GM23338 (cell line): ENCODE results near the gene TMEM187. TPM values are rescaled to one million over a fixed set of nuclear protein-coding genes. Genes with fewer than 3 reads are reported as not detected.

Experiments used
- ATAC-seq: fragments of 200-7000 bp; cut with Tn5 transposase; 3 replicates; pipeline ENCODE4 v1.9.1; 2020
- DNase-seq: peaks from one replicate; pipeline ENCODE4 v3.0.0-alpha.2; 2015; ENCODE audit warnings: low spot score
- H2AFZ ChIP-seq: fragments of 200-600 bp; sonication (generic); 2 replicates; pipeline ENCODE4 v1.8.0; 2016; ENCODE audit warnings: antibody characterized with exemption, mild to moderate bottlenecking, moderate library complexity
- H3F3A ChIP-seq: fragments of 200-600 bp; sonication (generic); replicated peaks from 2 replicates; pipeline ENCODE4 v1.8.0; 2017; ENCODE audit warnings: antibody characterized with exemption, mixed run types, low read depth
- H3K27ac ChIP-seq: fragments of 200-600 bp; sonication (generic); 2 replicates; pipeline ENCODE4 v1.6.1; 2016; ENCODE audit warnings: low read depth
- H3K27me3 ChIP-seq: fragments of 200-600 bp; sonication (generic); 2 replicates; pipeline ENCODE4 v1.8.0; 2016; ENCODE audit warnings: mild to moderate bottlenecking, mixed run types, moderate library complexity; ENCODE audit not compliant: insufficient read depth
- H3K36me3 ChIP-seq: fragments of 200-600 bp; sonication (generic); 2 replicates; pipeline ENCODE4 v1.8.0; 2016; ENCODE audit warnings: mild to moderate bottlenecking; ENCODE audit not compliant: insufficient read depth
- H3K4me1 ChIP-seq: fragments of 200-600 bp; sonication (generic); 2 replicates; pipeline ENCODE4 v1.8.0; 2016; ENCODE audit warnings: mild to moderate bottlenecking, moderate library complexity; ENCODE audit not compliant: insufficient read depth
- H3K4me2 ChIP-seq: fragments of 200-600 bp; sonication (generic); 2 replicates; pipeline ENCODE4 v1.7.1; 2017; ENCODE audit warnings: mixed run types
- H3K4me3 ChIP-seq: fragments of 200-600 bp; sonication (generic); 2 replicates; pipeline ENCODE4 v1.6.1; 2016; ENCODE audit warnings: mixed run types
- H3K79me2 ChIP-seq: fragments of 200-600 bp; sonication (generic); replicated peaks from 2 replicates; pipeline ENCODE4 v1.8.0; 2017; ENCODE audit warnings: mild to moderate bottlenecking; ENCODE audit not compliant: insufficient read depth
- H3K9me2 ChIP-seq: fragments of 200-600 bp; sonication (generic); 2 replicates; pipeline ENCODE4 v1.8.0; 2017; ENCODE audit not compliant: insufficient read depth
- H4K20me1 ChIP-seq: fragments of 200-600 bp; sonication (generic); replicated peaks from 2 replicates; pipeline ENCODE4 v1.8.0; 2017; ENCODE audit warnings: mild to moderate bottlenecking; ENCODE audit not compliant: insufficient read depth
- H3K27ac Mint-ChIP-seq: 2 replicates; pipeline ENCODE4 v1.8.0; 2020; ENCODE audit warnings: inconsistent platforms, mild to moderate bottlenecking, moderate library complexity, mixed read lengths
- H3K27me3 Mint-ChIP-seq: 3 replicates; pipeline ENCODE4 v1.8.0; 2022; ENCODE audit warnings: low read depth, mild to moderate bottlenecking, moderate library complexity, mixed read lengths, inconsistent platforms; ENCODE audit not compliant: insufficient read depth, poor library complexity
- H3K36me3 Mint-ChIP-seq: 3 replicates; pipeline ENCODE4 v1.8.0; 2021; ENCODE audit warnings: low read depth, mild to moderate bottlenecking, inconsistent platforms, moderate library complexity, mixed read lengths
- H3K4me1 Mint-ChIP-seq: 3 replicates; pipeline ENCODE4 v1.8.0; 2020; ENCODE audit warnings: mild to moderate bottlenecking, inconsistent platforms, mixed read lengths
- H3K4me3 Mint-ChIP-seq: 3 replicates; pipeline ENCODE4 v1.8.0; 2021; ENCODE audit warnings: moderate library complexity, mild to moderate bottlenecking, inconsistent platforms, mixed read lengths
- H3K9me3 Mint-ChIP-seq: 3 replicates; pipeline ENCODE4 v1.8.0; 2020; ENCODE audit warnings: moderate library complexity, mild to moderate bottlenecking, inconsistent platforms, mixed read lengths
- CREB1 ChIP-seq: fragments of 250-450 bp; sonication (Bioruptor Pico); IDR thresholded peaks from 2 replicates; pipeline ENCODE4 v1.5.0; 2020; ENCODE audit warnings: low read depth, mild to moderate bottlenecking, moderate library complexity
- CTCF ChIP-seq, 2 experiments: fragments of 200-600 bp in 1 of 2; sonication (generic) in 1 of 2; conservative IDR thresholded peaks; 2 replicates each; pipeline versions ENCODE4 v1.5.1 to v1.6.1; 2016 to 2017; ENCODE audit warnings: antibody characterized with exemption in 2 of 2, low read depth in 2 of 2, mild to moderate bottlenecking in 2 of 2, moderate library complexity in 1 of 2
- EZH2 ChIP-seq: fragments of 200-600 bp; sonication (generic); IDR thresholded peaks from one replicate; pipeline ENCODE4 v1.8.0; 2017; ENCODE audit warnings: antibody characterized with exemption, mild to moderate bottlenecking, low read depth; ENCODE audit not compliant: unreplicated experiment
- EZH2phosphoT487 ChIP-seq: fragments of 200-600 bp; sonication (generic); IDR thresholded peaks from one replicate; pipeline ENCODE4 v1.8.1; 2018; ENCODE audit warnings: antibody characterized with exemption; ENCODE audit not compliant: unreplicated experiment
- JUNB ChIP-seq: IDR thresholded peaks from one replicate; pipeline ENCODE4 v1.6.1; 2016; ENCODE audit warnings: antibody characterized with exemption; ENCODE audit not compliant: unreplicated experiment
- NANOG ChIP-seq: IDR thresholded peaks from 2 replicates; pipeline ENCODE4 v1.6.1; 2016; ENCODE audit warnings: antibody characterized with exemption, borderline replicate concordance
- POLR2AphosphoS5 ChIP-seq: IDR thresholded peaks from 2 replicates; pipeline ENCODE4 v1.6.1; 2016; ENCODE audit warnings: antibody characterized with exemption, low read depth
- ZNF114 ChIP-seq: fragments of 250-450 bp; sonication (Bioruptor Pico); IDR thresholded peaks from 2 replicates; pipeline ENCODE4 v1.5.0; 2020; ENCODE audit warnings: mild to moderate bottlenecking, moderate library complexity
- polyA plus RNA-seq: library from polyadenylated mRNA; unstranded; fragments of >200 nt; fragmentation: Nextera tagmentation; extraction: Ambion mirVana; gene quantifications from 2 replicates; pipeline ENCODE4 v1.2.1, GENCODE V29; 2016
- total RNA-seq: library from RNA; depleted of rRNA; stranded (reverse); fragments of >200 nt; shearing (Covaris generic); gene quantifications from 2 replicates; pipeline ENCODE4 v1.2.3, GENCODE V29; 2014

Gene TMEM187
- total and polyA plus RNA-seq, 2 experiments from 2014 or later = 2.5 to 4.4 TPM

GRCh38 chrX:153924149-153924861 is 48.2 kb upstream of the TMEM187 start:
- H3K4me3 ChIP-seq = no peak overlapping the region
- Mint-ChIP-seq H3K36me3 (peaks cover 3% of the 10 kb centered on the region; the same call in 1 of the 3 replicates), H3K9me3 (no peaks in the 10 kb centered on the region; the same call in 2 of the 3 replicates), H3K4me3 (peak overlapping the region; percentile 89; the same call in 2 of the 3 replicates), H3K4me1 (peaks cover 26% of the 10 kb centered on the region), H3K27ac (no peak overlapping the region), H3K27me3 (peaks cover 10% of the 10 kb centered on the region)
- no peak for ATAC-seq
- no peaks in the 10 kb centered on the region for H3K36me3 ChIP-seq
- H2AFZ ChIP-seq = no peak overlapping the region
- no peaks in the 10 kb centered on the region for H3K27me3 ChIP-seq
- DNase-seq = peak; percentile 41
- no peaks in the 10 kb centered on the region for H4K20me1 ChIP-seq
- H3F3A ChIP-seq = 0 out of 2 replicates have a peak, but pooled peaks cover 4% of the 10 kb centered on the region
- H3K4me1 ChIP-seq = peaks cover 10% of the 10 kb centered on the region; the same call in 1 of the 2 replicates
- no peaks in the 10 kb centered on the region for H3K9me2 ChIP-seq
- H3K27ac ChIP-seq = no peak overlapping the region
- peak; percentile 28 to 49 for TF ChIP-seq CTCF (conservative IDR thresholded peaks at IDR 0.05; ENCODE audit: low read depth in 2 of 2)
- TF ChIP-seq EZH2 = no peak
- H3K79me2 ChIP-seq = no peaks in the 10 kb centered on the region
- H3K4me2 ChIP-seq = 0 out of 2 replicates have a peak overlapping the region, but pooled peaks have one; percentile 83

GRCh38 chrX:153925387-153925738 is 47.2 kb upstream of the TMEM187 start:
- no peak for ATAC-seq
- peaks cover under 1% of the 10 kb centered on the region; the same call in 2 of the 3 replicates for H3K36me3 Mint-ChIP-seq
- H3F3A ChIP-seq = 0 out of 2 replicates have a peak, but pooled peaks cover 5% of the 10 kb centered on the region
- DNase-seq = no peak
- no peak overlapping the region for H3K27ac ChIP-seq
- peak overlapping the region; percentile 83 for H3K4me2 ChIP-seq
- H3K79me2 ChIP-seq = no peaks in the 10 kb centered on the region
- H4K20me1 ChIP-seq = no peaks in the 10 kb centered on the region
- peaks cover 10% of the 10 kb centered on the region; the same call in 1 of the 2 replicates for H3K4me1 ChIP-seq
- no peaks in the 10 kb centered on the region; the same call in 2 of the 3 replicates for H3K9me3 Mint-ChIP-seq
- peak overlapping the region; percentile 89 for H3K4me3 Mint-ChIP-seq
- no peaks in the 10 kb centered on the region for H3K9me2 ChIP-seq
- H3K27me3 ChIP-seq = no peaks in the 10 kb centered on the region
- no peak overlapping the region for H2AFZ ChIP-seq
- H3K36me3 ChIP-seq = no peaks in the 10 kb centered on the region
- no peak for TF ChIP-seq NANOG
- TF ChIP-seq EZH2phosphoT487 = no peak
- peaks cover 26% of the 10 kb centered on the region for H3K4me1 Mint-ChIP-seq
- peak overlapping the region; percentile 65 for H3K4me3 ChIP-seq
- peaks cover 9% of the 10 kb centered on the region for H3K27me3 Mint-ChIP-seq
- H3K27ac Mint-ChIP-seq = peak overlapping the region; percentile 87

- Mint-ChIP-seq H3K9me3 (no peaks in the 10 kb centered on the region; the same call in 2 of the 3 replicates), H3K27ac (peak within 1 kb of the TSS; percentile 89), H3K4me1 (peaks cover 26% of the 10 kb centered on the region), H3K36me3 (peaks cover 6% of the 10 kb centered on the region; the same call in 2 of the 3 replicates), H3K4me3 (peak within 1 kb of the TSS; percentile 89), H3K27me3 (peaks cover 9% of the 10 kb centered on the region)
- H3K27ac ChIP-seq = no peak within 1 kb of the TSS
- no peak within 1 kb of the TSS for H2AFZ ChIP-seq
- H3K9me2 ChIP-seq = no peaks in the 10 kb centered on the region
- H3F3A ChIP-seq = 0 out of 2 replicates have a peak, but pooled peaks cover 5% of the 10 kb centered on the region
- ATAC-seq = peak; percentile 4
- no peaks in the 10 kb centered on the region for H4K20me1 ChIP-seq
- H3K36me3 ChIP-seq = no peaks in the 10 kb centered on the region
- H3K4me1 ChIP-seq = peaks cover 10% of the 10 kb centered on the region; the same call in 1 of the 2 replicates
- no peaks in the 10 kb centered on the region for H3K79me2 ChIP-seq
- peak within 1 kb of the TSS; percentile 65 for H3K4me3 ChIP-seq
- no peaks in the 10 kb centered on the region for H3K27me3 ChIP-seq
- H3K4me2 ChIP-seq = peak within 1 kb of the TSS; percentile 83
- DNase-seq = peak; percentile 44
- TF ChIP-seq CREB1 (CRISPR knock-in tag) (no peak), POLR2AphosphoS5 (no peak; the same call in 1 of the 2 replicates), JUNB (no peak), ZNF114 (CRISPR knock-in tag) (no peak)
Measured at GRCh38 chrX:153925739-153926551, 46.6 kb upstream of the TMEM187 start, which contains the start of gene ARHGAP4. TSS of gene ARHGAP4 (minus strand) at chrX:153926264. CDS start at chrX:153926202, 62 bp downstream.
